SK-N-SH (cell line): ENCODE results near the gene COL2A1. TPM values are rescaled to one million over a fixed set of nuclear protein-coding genes. Genes with fewer than 3 reads are reported as not detected.
A peak's percentile ranks its signal among the peaks of the same experiment; 100 is the strongest.

Experiments
- CTCF ChIA-PET: fragments of 300-600, 350-600 bp; formaldehyde crosslinking; extraction: SDS; loops from one replicate; lab custom pipeline; 2021; lab: Yijun Ruan, JAX
- POLR2A ChIA-PET: fragments of 350-600 bp; sonication (Branson Sonifier 250); formaldehyde crosslinking; extraction: SDS; loops from one replicate; lab custom pipeline; 2020; ENCODE audit warnings: antibody characterized with exemption, inconsistent platforms; lab: Yijun Ruan, JAX
- DNase-seq: peaks from one replicate; pipeline ENCODE4 v3.0.0; 2012
- H2AFZ ChIP-seq: fragments of 200-600 bp; sonication (generic); 2 replicates; pipeline ENCODE4 v1.8.1; 2016; ENCODE audit warnings: antibody characterized with exemption, mild to moderate bottlenecking, low read depth
- H3F3A ChIP-seq: fragments of 200-600 bp; sonication (generic); replicated peaks from 2 replicates; pipeline ENCODE3; 2016; ENCODE audit warnings: antibody characterized with exemption, mild to moderate bottlenecking; ENCODE audit not compliant: insufficient read depth
- H3K27ac ChIP-seq, 2 experiments: fragments of 200-500 bp in 1 of 2; fragments of 200-600 bp in 1 of 2; sonication (Bioruptor generic) in 1 of 2; sonication (generic), shearing (Covaris generic) in 1 of 2; 2 replicates each; pipeline versions ENCODE4 v1.5.1 to v1.6.1; 2014 to 2016; ENCODE audit warnings: low read depth in 2 of 2, inconsistent platforms in 1 of 2, low read length in 1 of 2, mild to moderate bottlenecking in 1 of 2, mixed read lengths in 1 of 2
- H3K27me3 ChIP-seq: fragments of 200-600 bp; sonication (generic), shearing (Covaris generic); 2 replicates; pipeline ENCODE4 v1.6.1; 2016; ENCODE audit warnings: mixed run types; ENCODE audit not compliant: insufficient read depth
- H3K36me3 ChIP-seq, 2 experiments: fragments of 200-500 bp in 1 of 2; fragments of 200-600 bp in 1 of 2; sonication (Bioruptor generic) in 1 of 2; sonication (generic) in 1 of 2; replicated peaks in 1 of 2; 2 replicates each; pipeline versions ENCODE3 to v1.5.1; 2014 to 2016; ENCODE audit warnings: low read length in 1 of 2, mild to moderate bottlenecking in 1 of 2; ENCODE audit not compliant: insufficient read depth in 2 of 2, control insufficient read depth in 1 of 2
- H3K4me1 ChIP-seq, 2 experiments: fragments of 200-500 bp in 1 of 2; fragments of 200-600 bp in 1 of 2; sonication (Bioruptor generic) in 1 of 2; sonication (generic), shearing (Covaris generic) in 1 of 2; 2 replicates each; pipeline versions ENCODE4 v1.5.1 to v1.6.1; 2014 to 2016; ENCODE audit warnings: low read depth in 1 of 2, low read length in 1 of 2, mixed run types in 1 of 2; ENCODE audit not compliant: insufficient read depth in 2 of 2, control insufficient read depth in 1 of 2
- H3K4me2 ChIP-seq: fragments of 200-600 bp; sonication (generic), shearing (Covaris generic); 2 replicates; pipeline ENCODE4 v1.6.1; 2017; ENCODE audit warnings: mixed run types
- H3K4me3 ChIP-seq, 2 experiments: fragments of 200-500 bp in 1 of 2; fragments of 200-600 bp in 1 of 2; sonication (Bioruptor generic) in 1 of 2; sonication (generic), shearing (Covaris generic) in 1 of 2; 2 replicates each; pipeline versions ENCODE4 v1.5.1 to v1.8.1; 2014 to 2016; ENCODE audit warnings: low read depth in 2 of 2, inconsistent platforms in 1 of 2, low read length in 1 of 2, mild to moderate bottlenecking in 1 of 2, mixed read lengths in 1 of 2, moderate library complexity in 1 of 2
- H3K79me2 ChIP-seq: fragments of 200-600 bp; sonication (generic); 2 replicates; pipeline ENCODE4 v1.8.1; 2017; ENCODE audit warnings: mild to moderate bottlenecking; ENCODE audit not compliant: insufficient read depth
- H3K9ac ChIP-seq: fragments of 200-600 bp; sonication (generic); 2 replicates; pipeline ENCODE4 v1.6.1; 2017; ENCODE audit warnings: mixed run types
- H3K9me2 ChIP-seq: fragments of 200-600 bp; sonication (generic); 2 replicates; pipeline ENCODE4 v1.6.1; 2017; ENCODE audit warnings: mixed run types
- H3K9me3 ChIP-seq: fragments of 200-600 bp; sonication (generic); 2 replicates; pipeline ENCODE4 v1.6.1; 2017; ENCODE audit warnings: mixed run types, mild to moderate bottlenecking, moderate library complexity
- H4K20me1 ChIP-seq: fragments of 200-600 bp; sonication (generic); 2 replicates; pipeline ENCODE4 v1.6.1; 2017; ENCODE audit warnings: mild to moderate bottlenecking, mixed run types; ENCODE audit not compliant: insufficient read depth
- CTCF ChIP-seq: fragments of 200-600 bp; sonication (generic); IDR thresholded peaks from 2 replicates; pipeline ENCODE4 v1.6.1; 2017; ENCODE audit warnings: antibody characterized with exemption, mild to moderate bottlenecking, moderate library complexity
- EP300 ChIP-seq, 2 experiments: IDR thresholded peaks; 2 replicates each; pipeline versions ENCODE4 v1.4.0 to v1.6.1; 2012; ENCODE audit warnings: borderline replicate concordance in 1 of 2, low read depth in 1 of 2, low read length in 1 of 2
- EZH2phosphoT487 ChIP-seq: fragments of 200-600 bp; sonication (generic); IDR thresholded peaks from 2 replicates; pipeline ENCODE4 v1.6.1; 2017; ENCODE audit warnings: low read depth, mixed run types, mild to moderate bottlenecking, antibody characterized with exemption, moderate library complexity, borderline replicate concordance
- GABPA ChIP-seq: IDR thresholded peaks from 2 replicates; pipeline ENCODE4 v1.4.0; 2012; ENCODE audit warnings: low read depth, mild to moderate bottlenecking
- GATA2 ChIP-seq: sonication (generic); formaldehyde crosslinking; IDR thresholded peaks from 2 replicates; pipeline ENCODE4 v1.5.0; 2020; ENCODE audit warnings: mild to moderate bottlenecking, missing genetic modification reagents
- MEF2A ChIP-seq: IDR thresholded peaks from 2 replicates; pipeline ENCODE4 v1.4.0; 2012; ENCODE audit warnings: low read depth, borderline replicate concordance
- MXI1 ChIP-seq: IDR thresholded peaks from 2 replicates; pipeline ENCODE4 v1.6.1; 2012; ENCODE audit warnings: mild to moderate bottlenecking, low read depth, low read length, improper control_type of control experiment
- NFIC ChIP-seq: IDR thresholded peaks from 2 replicates; pipeline ENCODE4 v1.4.0; 2012; ENCODE audit warnings: borderline replicate concordance
- NRF1 ChIP-seq: IDR thresholded peaks from 2 replicates; pipeline ENCODE4 v1.6.1; 2012; ENCODE audit warnings: low read depth, mild to moderate bottlenecking, low read length
- RAD21 ChIP-seq: IDR thresholded peaks from 2 replicates; pipeline ENCODE4 v1.6.1; 2012; ENCODE audit warnings: mild to moderate bottlenecking, low read length
- RXRA ChIP-seq: IDR thresholded peaks from 2 replicates; pipeline ENCODE4 v1.4.0; 2012; ENCODE audit warnings: low read depth, mild to moderate bottlenecking, borderline replicate concordance
- SIN3A ChIP-seq: IDR thresholded peaks from 2 replicates; pipeline ENCODE4 v1.6.1; 2012; ENCODE audit warnings: low read depth, mild to moderate bottlenecking, low read length, moderate library complexity, borderline replicate concordance
- SMC3 ChIP-seq: IDR thresholded peaks from 2 replicates; pipeline ENCODE4 v1.6.1; 2012; ENCODE audit warnings: low read depth, low read length, improper control_type of control experiment
- TAF1 ChIP-seq: IDR thresholded peaks from 2 replicates; pipeline ENCODE4 v1.6.1; 2012; ENCODE audit warnings: low read depth, mild to moderate bottlenecking, low read length, moderate library complexity, borderline replicate concordance
- USF2 ChIP-seq: fragments of 150-350 bp; IDR thresholded peaks from 2 replicates; pipeline ENCODE4 v1.6.1; 2017; ENCODE audit warnings: antibody characterized with exemption, low read length, low read depth, borderline replicate concordance
- YY1 ChIP-seq: IDR thresholded peaks from 2 replicates; pipeline ENCODE4 v1.4.0; 2012; ENCODE audit warnings: low read depth, mild to moderate bottlenecking
- ZBTB33 ChIP-seq: IDR thresholded peaks from 2 replicates; pipeline ENCODE4 v1.4.0; 2012; ENCODE audit warnings: low read depth, borderline replicate concordance
- WGBS: methylation state at CpG from one replicate; pipeline ENCODE4 v1.1.6; 2017; ENCODE audit warnings: low lambda C conversion rate; 5-methylcytosine and 5-hydroxymethylcytosine counted together
- polyA plus RNA-seq, 3 experiments: library from polyadenylated mRNA; depleted of rRNA; stranded (reverse); fragments of >200 nt; gene quantifications; 2 replicates each; pipeline ENCODE4 v1.2.3, GENCODE V29; 2012

The COL2A1 gene
- polyA plus RNA-seq, 1 of the 3 experiments (the other 2 are of a cell fraction): 0.02 TPM

GRCh38 chr12:48030173-48030650 is 25.9 kb upstream of the COL2A1 start:
- ChIA-PET POLR2A (no interaction called here), CTCF (interaction anchor here (1.7 kb wide), 1 partner anchor 130 kb away, joined by 3 read pairs; no protein-coding TSS in a partner anchor)
- no peaks in the 10 kb centered on the region for H3K79me2 ChIP-seq
- TF ChIP-seq RAD21: peak; percentile 23
- TF ChIP-seq YY1: no peak
- no peaks in the 10 kb centered on the region for H3K36me3 ChIP-seq
- H4K20me1 ChIP-seq: no peaks in the 10 kb centered on the region
- no peak overlapping the region for H3K9ac ChIP-seq
- 50% methylated on average over 3 of the region's 4 CpGs for WGBS
- no peak overlapping the region for H3K27ac ChIP-seq
- no peaks in the 10 kb centered on the region for H3F3A ChIP-seq
- peaks cover 0 to 6% of the 10 kb centered on the region in 2 experiments; a peak in 1 of 4 replicates for H3K4me1 ChIP-seq
- H3K27me3 ChIP-seq: no peaks in the 10 kb centered on the region
- H3K4me3 ChIP-seq: no peak overlapping the region
- no peak overlapping the region for H3K4me2 ChIP-seq
- no peaks in the 10 kb centered on the region for H3K9me3 ChIP-seq
- no peak overlapping the region for H2AFZ ChIP-seq
- no peaks in the 10 kb centered on the region for H3K9me2 ChIP-seq
- no peak for DNase-seq

GRCh38 chr12:48029491-48030172 is 25.4 kb upstream of the COL2A1 start:
- Histone ChIP-seq H3K4me3 (no peak overlapping the region), H3F3A (no peaks in the 10 kb centered on the region), H3K9ac (no peak overlapping the region), H3K9me3 (no peaks in the 10 kb centered on the region), H3K79me2 (no peaks in the 10 kb centered on the region), H3K4me1 (peaks cover 0 to 6% of the 10 kb centered on the region in 2 experiments; a peak in 1 of 4 replicates), H3K27ac (no peak overlapping the region), H2AFZ (no peak overlapping the region), H3K9me2 (no peaks in the 10 kb centered on the region), H3K4me2 (no peak overlapping the region), H3K27me3 (no peaks in the 10 kb centered on the region), H4K20me1 (no peaks in the 10 kb centered on the region), H3K36me3 (no peaks in the 10 kb centered on the region)
- WGBS: 46% methylated on average over 3 of the region's 8 CpGs
- POLR2A ChIA-PET: no interaction called here
- CTCF ChIA-PET: interaction anchor here (1.7 kb wide), 1 partner anchor 130 kb away, joined by 3 read pairs; no protein-coding TSS in a partner anchor
- DNase-seq: no peak
- TF ChIP-seq EZH2phosphoT487 (no peak), NRF1 (no peak), CTCF (no peak), MEF2A (no peak), NFIC (no peak), TAF1 (no peak), MXI1 (no peak), SMC3 (no peak), ZBTB33 (no peak), USF2 (no peak), EP300 (IDR thresholded peaks at IDR 0.05; ENCODE audit: borderline replicate concordance in 1 of 2, low read depth in 1 of 2, low read length in 1 of 2) (no peak), SIN3A (no peak), RXRA (no peak), GATA2 (CRISPR knock-in tag) (no peak), GABPA (no peak)
